SK-N-SH (cell line): ENCODE data around the gene PSTPIP2. TPM values are rescaled to one million over a fixed set of nuclear protein-coding genes. Genes with fewer than 3 reads are reported as not detected.

Experiments used
- CTCF ChIA-PET: fragments of 300-600, 350-600 bp; formaldehyde crosslinking; extraction: SDS; loops from one replicate; lab custom pipeline; 2021; lab: Yijun Ruan, JAX
- POLR2A ChIA-PET: fragments of 350-600 bp; sonication (Branson Sonifier 250); formaldehyde crosslinking; extraction: SDS; loops from one replicate; lab custom pipeline; 2020; ENCODE audit warnings: antibody characterized with exemption, inconsistent platforms; lab: Yijun Ruan, JAX
- DNase-seq: peaks from one replicate; pipeline ENCODE4 v3.0.0; 2012
- H2AFZ ChIP-seq: fragments of 200-600 bp; sonication (generic); 2 replicates; pipeline ENCODE4 v1.8.1; 2016; ENCODE audit warnings: antibody characterized with exemption, mild to moderate bottlenecking, low read depth
- H3F3A ChIP-seq: fragments of 200-600 bp; sonication (generic); replicated peaks from 2 replicates; pipeline ENCODE3; 2016; ENCODE audit warnings: antibody characterized with exemption, mild to moderate bottlenecking; ENCODE audit not compliant: insufficient read depth
- H3K27ac ChIP-seq, 2 experiments: fragments of 200-500 bp in 1 of 2; fragments of 200-600 bp in 1 of 2; sonication (Bioruptor generic) in 1 of 2; sonication (generic), shearing (Covaris generic) in 1 of 2; 2 replicates each; pipeline versions ENCODE4 v1.5.1 to v1.6.1; 2014 to 2016; ENCODE audit warnings: low read depth in 2 of 2, inconsistent platforms in 1 of 2, low read length in 1 of 2, mild to moderate bottlenecking in 1 of 2, mixed read lengths in 1 of 2
- H3K27me3 ChIP-seq: fragments of 200-600 bp; sonication (generic), shearing (Covaris generic); 2 replicates; pipeline ENCODE4 v1.6.1; 2016; ENCODE audit warnings: mixed run types; ENCODE audit not compliant: insufficient read depth
- H3K36me3 ChIP-seq, 2 experiments: fragments of 200-500 bp in 1 of 2; fragments of 200-600 bp in 1 of 2; sonication (Bioruptor generic) in 1 of 2; sonication (generic) in 1 of 2; replicated peaks in 1 of 2; 2 replicates each; pipeline versions ENCODE3 to v1.5.1; 2014 to 2016; ENCODE audit warnings: low read length in 1 of 2, mild to moderate bottlenecking in 1 of 2; ENCODE audit not compliant: insufficient read depth in 2 of 2, control insufficient read depth in 1 of 2
- H3K4me1 ChIP-seq, 2 experiments: fragments of 200-500 bp in 1 of 2; fragments of 200-600 bp in 1 of 2; sonication (Bioruptor generic) in 1 of 2; sonication (generic), shearing (Covaris generic) in 1 of 2; 2 replicates each; pipeline versions ENCODE4 v1.5.1 to v1.6.1; 2014 to 2016; ENCODE audit warnings: low read depth in 1 of 2, low read length in 1 of 2, mixed run types in 1 of 2; ENCODE audit not compliant: insufficient read depth in 2 of 2, control insufficient read depth in 1 of 2
- H3K4me2 ChIP-seq: fragments of 200-600 bp; sonication (generic), shearing (Covaris generic); 2 replicates; pipeline ENCODE4 v1.6.1; 2017; ENCODE audit warnings: mixed run types
- H3K4me3 ChIP-seq, 2 experiments: fragments of 200-500 bp in 1 of 2; fragments of 200-600 bp in 1 of 2; sonication (Bioruptor generic) in 1 of 2; sonication (generic), shearing (Covaris generic) in 1 of 2; 2 replicates each; pipeline versions ENCODE4 v1.5.1 to v1.8.1; 2014 to 2016; ENCODE audit warnings: low read depth in 2 of 2, inconsistent platforms in 1 of 2, low read length in 1 of 2, mild to moderate bottlenecking in 1 of 2, mixed read lengths in 1 of 2, moderate library complexity in 1 of 2
- H3K79me2 ChIP-seq: fragments of 200-600 bp; sonication (generic); 2 replicates; pipeline ENCODE4 v1.8.1; 2017; ENCODE audit warnings: mild to moderate bottlenecking; ENCODE audit not compliant: insufficient read depth
- H3K9ac ChIP-seq: fragments of 200-600 bp; sonication (generic); 2 replicates; pipeline ENCODE4 v1.6.1; 2017; ENCODE audit warnings: mixed run types
- H3K9me2 ChIP-seq: fragments of 200-600 bp; sonication (generic); 2 replicates; pipeline ENCODE4 v1.6.1; 2017; ENCODE audit warnings: mixed run types
- H3K9me3 ChIP-seq: fragments of 200-600 bp; sonication (generic); 2 replicates; pipeline ENCODE4 v1.6.1; 2017; ENCODE audit warnings: mixed run types, mild to moderate bottlenecking, moderate library complexity
- H4K20me1 ChIP-seq: fragments of 200-600 bp; sonication (generic); 2 replicates; pipeline ENCODE4 v1.6.1; 2017; ENCODE audit warnings: mild to moderate bottlenecking, mixed run types; ENCODE audit not compliant: insufficient read depth
- CHD2 ChIP-seq: fragments of 150-350 bp; IDR thresholded peaks from 2 replicates; pipeline ENCODE4 v1.6.1; 2018; ENCODE audit warnings: low read length; ENCODE audit not compliant: partially characterized antibody
- ELF1 ChIP-seq: IDR thresholded peaks from 2 replicates; pipeline ENCODE4 v1.4.0; 2012
- GABPA ChIP-seq: IDR thresholded peaks from 2 replicates; pipeline ENCODE4 v1.4.0; 2012; ENCODE audit warnings: low read depth, mild to moderate bottlenecking
- MEF2A ChIP-seq: IDR thresholded peaks from 2 replicates; pipeline ENCODE4 v1.4.0; 2012; ENCODE audit warnings: low read depth, borderline replicate concordance
- MXI1 ChIP-seq: IDR thresholded peaks from 2 replicates; pipeline ENCODE4 v1.6.1; 2012; ENCODE audit warnings: mild to moderate bottlenecking, low read depth, low read length, improper control_type of control experiment
- NRF1 ChIP-seq: IDR thresholded peaks from 2 replicates; pipeline ENCODE4 v1.6.1; 2012; ENCODE audit warnings: low read depth, mild to moderate bottlenecking, low read length
- POLR2AphosphoS5 ChIP-seq: IDR thresholded peaks from 2 replicates; pipeline ENCODE4 v1.6.1; 2012; ENCODE audit warnings: low read depth, low read length
- RCOR1 ChIP-seq: fragments of 150-350 bp; IDR thresholded peaks from 2 replicates; pipeline ENCODE4 v1.6.1; 2017; ENCODE audit warnings: antibody characterized with exemption, low read length
- SIN3A ChIP-seq: IDR thresholded peaks from 2 replicates; pipeline ENCODE4 v1.6.1; 2012; ENCODE audit warnings: low read depth, mild to moderate bottlenecking, low read length, moderate library complexity, borderline replicate concordance
- TAF1 ChIP-seq: IDR thresholded peaks from 2 replicates; pipeline ENCODE4 v1.6.1; 2012; ENCODE audit warnings: low read depth, mild to moderate bottlenecking, low read length, moderate library complexity, borderline replicate concordance
- ZBTB33 ChIP-seq: IDR thresholded peaks from 2 replicates; pipeline ENCODE4 v1.4.0; 2012; ENCODE audit warnings: low read depth, borderline replicate concordance
- WGBS: methylation state at CpG from one replicate; pipeline ENCODE4 v1.1.6; 2017; ENCODE audit warnings: low lambda C conversion rate; 5-methylcytosine and 5-hydroxymethylcytosine counted together
- polyA plus RNA-seq, 3 experiments: library from polyadenylated mRNA; depleted of rRNA; stranded (reverse); fragments of >200 nt; gene quantifications; 2 replicates each; pipeline ENCODE4 v1.2.3, GENCODE V29; 2012
- TF ChIP-seq, protein P1 (sequence below): IDR thresholded peaks from 2 replicates; pipeline ENCODE4 v1.4.0; 2012; ENCODE audit warnings: low read depth

PSTPIP2 gene
- polyA plus RNA-seq, 1 of the 3 experiments (the other 2 are of a cell fraction), result 9.5 TPM

DNA sequence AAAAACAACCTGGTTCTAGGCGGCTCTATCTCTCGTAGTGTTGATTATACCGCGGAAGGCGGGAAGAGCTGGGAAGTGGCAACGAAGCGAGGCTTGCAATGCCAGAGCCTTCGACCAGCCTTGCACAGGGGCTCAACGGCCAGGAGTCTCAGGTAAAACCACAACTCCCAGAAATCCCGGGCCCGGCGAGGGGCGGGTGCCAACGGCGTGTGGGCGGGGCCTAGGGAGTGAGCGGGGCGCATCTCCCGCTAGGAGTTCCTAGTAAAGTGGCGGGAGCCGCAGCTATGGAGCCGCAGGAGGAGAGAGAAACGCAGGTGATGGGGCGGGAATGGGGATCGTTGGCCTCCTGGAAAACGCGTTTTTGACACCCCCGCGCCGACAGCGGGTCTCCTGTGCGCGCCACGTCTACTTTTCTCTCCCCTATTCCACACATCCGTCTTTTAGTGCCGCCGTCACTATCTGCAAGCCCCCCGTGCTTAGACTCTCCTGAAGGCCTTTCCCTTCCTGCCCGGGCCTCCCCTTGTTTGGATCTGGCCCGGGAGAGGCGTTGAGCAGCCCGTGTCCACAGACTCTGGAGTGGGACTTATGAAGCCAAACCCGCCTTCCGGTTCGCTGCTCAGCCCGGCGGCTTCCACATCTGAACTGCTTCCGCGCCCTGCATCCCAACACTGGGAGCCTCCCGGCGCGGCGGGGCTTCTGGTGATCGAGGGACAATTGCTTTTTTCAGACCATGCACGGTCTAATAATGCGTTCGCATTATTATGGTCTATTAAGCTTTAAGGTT, 32.3 kb upstream of the PSTPIP2 start, which contains the start of gene HAUS1:
HAUS1 (plus strand) TSS at position 258 of the 784 bp plus-strand sequence; CDS start at position 285, 27 bp downstream.
- Histone ChIP-seq H3K36me3 (peaks cover 6 to 15% of the 10 kb centered on the region in 2 experiments), H2AFZ (peak within 1 kb of the TSS; percentile 92), H4K20me1 (no peaks in the 10 kb centered on the region), H3F3A (peaks cover 15% of the 10 kb centered on the region), H3K27ac (peak within 1 kb of the TSS; percentile 68 to 78), H3K9me2 (no peaks in the 10 kb centered on the region), H3K4me3 (peak within 1 kb of the TSS; percentile 58 to 96), H3K4me1 (0 out of 4 replicates have a peak, but pooled peaks cover 2 to 3% of the 10 kb centered on the region in 2 experiments), H3K79me2 (peaks cover 33% of the 10 kb centered on the region), H3K4me2 (peak within 1 kb of the TSS; percentile 84), H3K27me3 (no peaks in the 10 kb centered on the region), H3K9ac (peak within 1 kb of the TSS; percentile 85), H3K9me3 (no peaks in the 10 kb centered on the region)
- POLR2A ChIA-PET, result interaction anchor here (0.8 kb wide), 1 partner anchor 47 kb away, joined by 3 read pairs; no protein-coding TSS in a partner anchor
- DNase-seq, result peak; percentile 96
- CTCF ChIA-PET, result interaction anchor here (0.7 to 1.0 kb wide), 3 partner anchors 22 to 153 kb away, joined by 3 read pairs; no protein-coding TSS in a partner anchor
- 2% methylated on average over 50 of the region's 57 CpGs for WGBS
- TF ChIP-seq SIN3A (peak; percentile 68; the same call in 1 of the 2 replicates), MEF2A (no peak), POLR2AphosphoS5 (peak; percentile 82), CHD2 (peak; percentile 38), ZBTB33 (no peak), NRF1 (no peak; the same call in 1 of the 2 replicates), MXI1 (peak; percentile 36), ELF1 (peak; percentile 40; the same call in 1 of the 2 replicates), TAF1 (peak; percentile 69), GABPA (peak; percentile 30; the same call in 1 of the 2 replicates)
- TF ChIP-seq, protein P1, sequence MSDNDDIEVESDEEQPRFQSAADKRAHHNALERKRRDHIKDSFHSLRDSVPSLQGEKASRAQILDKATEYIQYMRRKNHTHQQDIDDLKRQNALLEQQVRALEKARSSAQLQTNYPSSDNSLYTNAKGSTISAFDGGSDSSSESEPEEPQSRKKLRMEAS, result peak; percentile 82

- Histone ChIP-seq H4K20me1 (peaks cover 28% of the 10 kb centered on the region), H3K27ac (no peak overlapping the region), H3K4me2 (no peak overlapping the region), H3K9me2 (no peaks in the 10 kb centered on the region), H2AFZ (no peak overlapping the region), H3K9me3 (no peaks in the 10 kb centered on the region), H3K36me3 (peaks cover 6 to 20% of the 10 kb centered on the region in 2 experiments), H3K9ac (no peak overlapping the region), H3F3A (peaks cover 12% of the 10 kb centered on the region), H3K79me2 (peaks cover 41% of the 10 kb centered on the region), H3K27me3 (no peaks in the 10 kb centered on the region), H3K4me3 (no peak overlapping the region), H3K4me1 (peaks cover 7 to 14% of the 10 kb centered on the region in 2 experiments; a peak in 2 of 4 replicates)
- CTCF ChIA-PET, result interaction anchor here (2.6 kb wide), 1 partner anchor 74 kb away, joined by 12 read pairs; a partner anchor contains a TSS
- TF ChIP-seq RCOR1, result no peak
- no peak for DNase-seq
- WGBS, result 93% methylated on average over 8 of the region's 8 CpGs
- POLR2A ChIA-PET, result no interaction called here
These were observed 27.4 kb upstream of the PSTPIP2 start for GRCh38 chr18:46099463-46099862.
